HG03159 (cell line): ENCODE measurements around the gene NEK2.
"Not testable (repeated sequence)": the region's sequence is repeated elsewhere in the genome, so short reads cannot be mapped to it uniquely, and the experiment has no call there.

Experiments
- ATAC-seq: cut with Tn5 transposase; IDR thresholded peaks from one replicate; pipeline ENCODE4 v1.9.1; 2021; ENCODE audit warnings: mild to moderate bottlenecking, moderate library complexity; ENCODE audit not compliant: unreplicated experiment

NEK2 gene

GRCh38 chr1:211675230-211676105 lies at the start of gene NEK2:
NEK2 (minus strand) TSS chr1:211675621; CDS start chr1:211675479, 142 bp downstream.
- ATAC-seq, result peak; percentile 88

GRCh38 chr1:211724687-211725196 lies 49.3 kb upstream of the NEK2 start:
- ATAC-seq, result no peak

- ATAC-seq, result no peak
Observed at GRCh38 chr1:211723273-211723672, 47.9 kb upstream of the NEK2 start.

GRCh38 chr1:211722277-211723175 lies 47.1 kb upstream of the NEK2 start:
- ATAC-seq, result no peak

GRCh38 chr1:211716555-211716954 lies 41.1 kb upstream of the NEK2 start:
- ATAC-seq, result not testable (repeated sequence)

GRCh38 chr1:211715971-211716370 lies 40.5 kb upstream of the NEK2 start:
- ATAC-seq, result no peak

GRCh38 chr1:211714154-211714553 lies 38.7 kb upstream of the NEK2 start:
- ATAC-seq, result no peak

- no peak for ATAC-seq
Observed at GRCh38 chr1:211713231-211713630, 37.8 kb upstream of the NEK2 start.

- no peak for ATAC-seq
Observed at GRCh38 chr1:211711315-211711705, 35.9 kb upstream of the NEK2 start.

- ATAC-seq, result no peak
Observed at GRCh38 chr1:211710566-211711314, 35.3 kb upstream of the NEK2 start.

- ATAC-seq, result no peak
Observed at GRCh38 chr1:211708926-211709325, 33.5 kb upstream of the NEK2 start.

- ATAC-seq, result no peak
Observed at GRCh38 chr1:211708006-211708405, 32.6 kb upstream of the NEK2 start.

GRCh38 chr1:211705467-211706091 lies 30.2 kb upstream of the NEK2 start:
- ATAC-seq, result no peak

GRCh38 chr1:211704543-211704942 lies 29.1 kb upstream of the NEK2 start:
- no peak for ATAC-seq

- no peak for ATAC-seq
Observed at GRCh38 chr1:211703812-211704537, 28.6 kb upstream of the NEK2 start.

- ATAC-seq, result no peak
Observed at GRCh38 chr1:211701733-211702132, 26.3 kb upstream of the NEK2 start.

GRCh38 chr1:211699059-211699458 lies 23.6 kb upstream of the NEK2 start:
- ATAC-seq, result no peak

- peak; percentile 57 for ATAC-seq
Observed at GRCh38 chr1:211698161-211699026, 23.0 kb upstream of the NEK2 start.

GRCh38 chr1:211697356-211697755 lies 21.9 kb upstream of the NEK2 start:
- peak; percentile 71 for ATAC-seq
